MM.1S (cell line): ENCODE results near the gene FUT8.

ENCODE experiments used
- DNase-seq: peaks from one replicate; pipeline ENCODE4 v3.0.0-alpha.2; 2015
- H2AFZ ChIP-seq: fragments of 300-600 bp; sonication (generic); 2 replicates; pipeline ENCODE4 v1.6.0; 2016; ENCODE audit warnings: antibody characterized with exemption, low read length
- H3F3A ChIP-seq: fragments of 300-600 bp; sonication (generic); 2 replicates; pipeline ENCODE4 v1.6.1; 2016; ENCODE audit warnings: mild to moderate bottlenecking, antibody characterized with exemption, low read length, moderate library complexity, mixed read lengths; ENCODE audit not compliant: insufficient read depth
- H3K27ac ChIP-seq: fragments of 300-600 bp; sonication (generic); 2 replicates; pipeline ENCODE4 v1.5.1; 2016; ENCODE audit warnings: mild to moderate bottlenecking, low read length
- H3K27me3 ChIP-seq: fragments of 300-600 bp; sonication (generic); replicated peaks from 2 replicates; pipeline ENCODE4 v1.6.0; 2016; ENCODE audit warnings: low read length; ENCODE audit not compliant: insufficient read depth
- H3K36me3 ChIP-seq: fragments of 300-600 bp; sonication (generic); replicated peaks from 2 replicates; pipeline ENCODE4 v1.6.1; 2016; ENCODE audit warnings: mild to moderate bottlenecking, low read length, mixed read lengths; ENCODE audit not compliant: insufficient read depth
- H3K4me1 ChIP-seq: fragments of 300-600 bp; sonication (generic); 2 replicates; pipeline ENCODE4 v1.6.1; 2016; ENCODE audit warnings: low read length, mixed read lengths
- H3K4me2 ChIP-seq: fragments of 300-600 bp; sonication (generic); 2 replicates; pipeline ENCODE4 v1.6.0; 2016; ENCODE audit warnings: low read depth, low read length
- H3K4me3 ChIP-seq: fragments of 300-600 bp; sonication (generic); 2 replicates; pipeline ENCODE4 v1.5.1; 2016; ENCODE audit warnings: low read length, mixed read lengths
- H3K79me2 ChIP-seq: fragments of 300-600 bp; sonication (generic); 2 replicates; pipeline ENCODE4 v1.6.1; 2016; ENCODE audit warnings: mixed run types, low read length, mixed read lengths
- H3K9ac ChIP-seq: fragments of 300-600 bp; sonication (generic); 2 replicates; pipeline ENCODE4 v1.6.1; 2016; ENCODE audit warnings: low read length, mixed read lengths
- H3K9me2 ChIP-seq: fragments of 300-600 bp; sonication (generic); replicated peaks from 2 replicates; pipeline ENCODE4 v1.6.1; 2016; ENCODE audit warnings: mild to moderate bottlenecking, low read length, mixed read lengths; ENCODE audit not compliant: insufficient read depth
- H3K9me3 ChIP-seq: fragments of 300-600 bp; sonication (generic); replicated peaks from 2 replicates; pipeline ENCODE4 v1.6.1; 2016; ENCODE audit warnings: mild to moderate bottlenecking, low read length, mixed read lengths; ENCODE audit not compliant: insufficient read depth
- H4K20me1 ChIP-seq: fragments of 300-600 bp; sonication (generic); 2 replicates; pipeline ENCODE4 v1.6.1; 2016; ENCODE audit warnings: mild to moderate bottlenecking, low read length, moderate library complexity, mixed read lengths; ENCODE audit not compliant: insufficient read depth
- CTCF ChIP-seq: fragments of 300-600 bp; sonication (generic); IDR thresholded peaks from 2 replicates; pipeline ENCODE4 v1.5.1; 2016; ENCODE audit warnings: antibody characterized with exemption, low read length, mixed read lengths
- EZH2 ChIP-seq: fragments of 300-600 bp; sonication (generic); optimal IDR thresholded peaks from 2 replicates; pipeline ENCODE3; 2017; ENCODE audit warnings: low read depth, mild to moderate bottlenecking, antibody characterized with exemption, low read length, mixed read lengths
- EZH2phosphoT487 ChIP-seq: fragments of 300-600 bp; sonication (generic); IDR thresholded peaks from 2 replicates; pipeline ENCODE4 v1.6.1; 2018; ENCODE audit warnings: antibody characterized with exemption, low read length

FUT8 gene

GRCh38 chr14:65770681-65771080 is 358.2 kb downstream of the FUT8 start:
- no peak for DNase-seq
- TF ChIP-seq EZH2phosphoT487 (no peak), CTCF (no peak), EZH2 (no peak)
- H3K27me3 ChIP-seq = no peaks in the 10 kb centered on the region
- H3K9me3 ChIP-seq = no peaks in the 10 kb centered on the region
- H3K9ac ChIP-seq = no peak overlapping the region
- H3K27ac ChIP-seq = no peak overlapping the region
- no peaks in the 10 kb centered on the region for H4K20me1 ChIP-seq
- no peak overlapping the region for H3K4me2 ChIP-seq
- H2AFZ ChIP-seq = no peak overlapping the region
- no peaks in the 10 kb centered on the region for H3K9me2 ChIP-seq
- H3K79me2 ChIP-seq = no peaks in the 10 kb centered on the region
- no peaks in the 10 kb centered on the region for H3K36me3 ChIP-seq
- no peaks in the 10 kb centered on the region for H3K4me1 ChIP-seq
- no peaks in the 10 kb centered on the region for H3F3A ChIP-seq
- no peak overlapping the region for H3K4me3 ChIP-seq

GRCh38 chr14:65771271-65771670 is 358.7 kb downstream of the FUT8 start:
- Histone ChIP-seq H3K27ac (no peak overlapping the region), H2AFZ (no peak overlapping the region), H3F3A (no peaks in the 10 kb centered on the region), H3K4me2 (no peak overlapping the region), H3K4me3 (no peak overlapping the region), H3K9me2 (no peaks in the 10 kb centered on the region), H3K4me1 (no peaks in the 10 kb centered on the region), H3K79me2 (no peaks in the 10 kb centered on the region), H3K9ac (no peak overlapping the region), H4K20me1 (no peaks in the 10 kb centered on the region), H3K27me3 (no peaks in the 10 kb centered on the region), H3K9me3 (no peaks in the 10 kb centered on the region), H3K36me3 (no peaks in the 10 kb centered on the region)
- DNase-seq = no peak
- no peak for TF ChIP-seq CTCF
- no peak for TF ChIP-seq EZH2
- no peak for TF ChIP-seq EZH2phosphoT487

- DNase-seq = no peak
- Histone ChIP-seq H3K4me3 (no peak overlapping the region), H3K9ac (no peak overlapping the region), H3K79me2 (no peaks in the 10 kb centered on the region), H2AFZ (no peak overlapping the region), H3K9me2 (no peaks in the 10 kb centered on the region), H3K9me3 (no peaks in the 10 kb centered on the region), H3K4me1 (no peaks in the 10 kb centered on the region), H3K27me3 (no peaks in the 10 kb centered on the region), H4K20me1 (no peaks in the 10 kb centered on the region), H3F3A (no peaks in the 10 kb centered on the region), H3K27ac (no peak overlapping the region), H3K36me3 (no peaks in the 10 kb centered on the region), H3K4me2 (no peak overlapping the region)
- no peak for TF ChIP-seq EZH2phosphoT487
- TF ChIP-seq EZH2 = no peak
- no peak for TF ChIP-seq CTCF
These were observed 359.9 kb downstream of the FUT8 start for GRCh38 chr14:65772466-65772865.
